HCT116 (cell line): ENCODE results near the gene PTCD3. TPM values are rescaled to one million over a fixed set of nuclear protein-coding genes. Genes with fewer than 3 reads are reported as not detected.

ENCODE experiments used
- ATAC-seq: fragments of 200-7000 bp; cut with Tn5 transposase; 2 replicates; pipeline ENCODE4 v1.9.1; 2020; ENCODE audit warnings: mild to moderate bottlenecking, moderate library complexity
- BruUV-seq: library from RNA; stranded (reverse); fragments of 400-500 nt; replicated peaks from 2 replicates; lab custom pipeline; 2021; lab: Mats Ljungman, UMichigan
- CTCF ChIA-PET: fragments of 300-600 bp; sonication (Branson Sonifier 250); formaldehyde crosslinking; loops from one replicate; lab custom pipeline; 2021; ENCODE audit warnings: antibody characterized with exemption; lab: Charles Lee
- POLR2A ChIA-PET: fragments of 300-600, 350-600 bp; sonication (Branson Sonifier 250); formaldehyde crosslinking; loops from one replicate; lab custom pipeline; 2021; ENCODE audit warnings: antibody characterized with exemption; lab: Charles Lee
- RAD21 ChIA-PET, 2 experiments: fragments of 300-600 bp; sonication (Branson Sonifier 250); formaldehyde crosslinking; loops; one replicate each; lab custom pipeline; 2023; ENCODE audit warnings: low total read pairs in 2 of 2; ENCODE audit not compliant: uncharacterized antibody in 2 of 2, unreplicated experiment in 2 of 2, low non-redundant PET in 1 of 2; lab: Charles Lee
- DNase-seq: peaks from one replicate; pipeline ENCODE4 v3.0.0-alpha.2; 2010; ENCODE audit warnings: low read depth, low spot score
- H2AFZ ChIP-seq: fragments of 200-600 bp; shearing (Covaris generic), sonication (generic); 2 replicates; pipeline ENCODE4 v1.6.1; 2017; ENCODE audit warnings: low read depth, mixed run types, mixed read lengths, antibody characterized with exemption, low read length; ENCODE audit not compliant: poor library complexity, severe bottlenecking
- H3K27ac ChIP-seq: 2 replicates; pipeline ENCODE4 v1.5.1; 2012; ENCODE audit warnings: low read depth, low read length
- H3K27me3 ChIP-seq: fragments of 200-600 bp; sonication (generic); 2 replicates; pipeline ENCODE4 v1.6.1; 2016; ENCODE audit warnings: mixed run types, low read length, mixed read lengths; ENCODE audit not compliant: insufficient read depth
- H3K36me3 ChIP-seq, 2 experiments: fragments of 200-500 bp in 1 of 2; fragments of 200-600 bp in 1 of 2; sonication (Bioruptor generic) in 1 of 2; sonication (generic) in 1 of 2; 2 replicates each; pipeline versions ENCODE4 v1.5.1 to v1.6.1; 2014 to 2016; ENCODE audit warnings: low read length in 2 of 2, inconsistent platforms in 1 of 2, mixed read lengths in 1 of 2, mixed run types in 1 of 2; ENCODE audit not compliant: insufficient read depth in 2 of 2, control insufficient read depth in 1 of 2
- H3K4me1 ChIP-seq, 2 experiments: fragments of 200-600 bp in 1 of 2; sonication (generic) in 1 of 2; 2 replicates each; pipeline versions ENCODE4 v1.5.1 to v1.6.1; 2012 to 2017; ENCODE audit warnings: low read length in 2 of 2, inconsistent platforms in 1 of 2, mild to moderate bottlenecking in 1 of 2, mixed read lengths in 1 of 2, mixed run types in 1 of 2, moderate library complexity in 1 of 2; ENCODE audit not compliant: insufficient read depth in 2 of 2, control insufficient read depth in 1 of 2
- H3K4me2 ChIP-seq: fragments of 200-600 bp; sonication (generic); 2 replicates; pipeline ENCODE4 v1.6.1; 2017; ENCODE audit warnings: mixed run types, low read length, mixed read lengths
- H3K4me3 ChIP-seq, 2 experiments: fragments of 200-600 bp in 1 of 2; sonication (generic) in 1 of 2; replicated peaks in 1 of 2; 2 replicates each; pipeline ENCODE4 v1.5.1; 2011 to 2016; ENCODE audit warnings: low read length in 2 of 2, control low read depth in 1 of 2, low read depth in 1 of 2, mild to moderate bottlenecking in 1 of 2, mixed read lengths in 1 of 2, mixed run types in 1 of 2
- H3K79me2 ChIP-seq: fragments of 200-600 bp; sonication (generic); 2 replicates; pipeline ENCODE4 v1.6.1; 2017; ENCODE audit warnings: mild to moderate bottlenecking, mixed run types, low read length, moderate library complexity, mixed read lengths; ENCODE audit not compliant: insufficient read depth
- H3K9ac ChIP-seq: fragments of 200-600 bp; sonication (generic); 2 replicates; pipeline ENCODE4 v1.6.1; 2016; ENCODE audit warnings: low read length, mixed read lengths
- H3K9me2 ChIP-seq: fragments of 200-600 bp; sonication (generic), shearing (Covaris generic); 2 replicates; pipeline ENCODE4 v1.6.1; 2017; ENCODE audit warnings: mixed run types, mild to moderate bottlenecking, moderate library complexity; ENCODE audit not compliant: insufficient read depth
- H3K9me3 ChIP-seq, 2 experiments: fragments of 200-500 bp in 1 of 2; fragments of 200-600 bp in 1 of 2; sonication (Bioruptor generic) in 1 of 2; sonication (generic) in 1 of 2; 2 replicates each; pipeline ENCODE4 v1.6.1; 2014 to 2017; ENCODE audit warnings: low read length in 2 of 2, mixed read lengths in 2 of 2, inconsistent platforms in 1 of 2, low read depth in 1 of 2, mild to moderate bottlenecking in 1 of 2, mixed run types in 1 of 2, moderate library complexity in 1 of 2; ENCODE audit not compliant: control insufficient read depth in 1 of 2, insufficient read depth in 1 of 2
- H4K20me1 ChIP-seq: fragments of 200-600 bp; sonication (generic), shearing (Covaris generic); 2 replicates; pipeline ENCODE4 v1.6.1; 2017; ENCODE audit warnings: mixed run types, mild to moderate bottlenecking, moderate library complexity; ENCODE audit not compliant: insufficient read depth
- ELF1 ChIP-seq: IDR thresholded peaks from 2 replicates; pipeline ENCODE4 v1.6.1; 2012; ENCODE audit warnings: low read depth, borderline replicate concordance
- JUND ChIP-seq: IDR thresholded peaks from 2 replicates; pipeline ENCODE4 v1.6.1; 2012
- RAD21 ChIP-seq: IDR thresholded peaks from 2 replicates; pipeline ENCODE4 v1.6.1; 2012; ENCODE audit warnings: low read depth, mild to moderate bottlenecking
- TCF7L2 ChIP-seq: IDR thresholded peaks from 2 replicates; pipeline ENCODE4 v1.7.0; 2011; ENCODE audit warnings: borderline replicate concordance, inconsistent platforms; ENCODE audit not compliant: insufficient read depth, insufficient read length; ENCODE audit errors: extremely low read depth
- ZNF274 ChIP-seq: fragments of 200-500 bp; sonication (Bioruptor generic); IDR thresholded peaks from 2 replicates; pipeline ENCODE4 v1.6.1; 2014; ENCODE audit warnings: mild to moderate bottlenecking, low read depth, low read length, inconsistent platforms
- intact Hi-C: fragments of 100-400 bp; cut with micrococcal nuclease; formaldehyde crosslinking; loops from 2 replicates; pipeline ENCODE4 v1.10.0; 2022
- total RNA-seq: library from RNA; stranded (reverse); gene quantifications from one replicate; pipeline ENCODE4 v1.2.1, GENCODE V29; 2021; ENCODE audit not compliant: unreplicated experiment
- TF ChIP-seq, protein P1 (sequence below), 3 experiments: fragments of 200-600 bp in 1 of 3; sonication (generic) in 1 of 3; IDR thresholded peaks in 2 of 3; conservative IDR thresholded peaks in 1 of 3; 2 replicates each; pipeline ENCODE4 v1.5.1; 2012 to 2017; ENCODE audit warnings: low read depth in 2 of 3, low read length in 2 of 3, antibody characterized with exemption in 1 of 3, borderline replicate concordance in 1 of 3, control low read depth in 1 of 3, mild to moderate bottlenecking in 1 of 3, mixed read lengths in 1 of 3, mixed run types in 1 of 3, moderate library complexity in 1 of 3; ENCODE audit not compliant: insufficient read depth in 1 of 3

PTCD3 gene
- total RNA-seq, 1 experiment from 2014 or later, result 154 TPM

DNA sequence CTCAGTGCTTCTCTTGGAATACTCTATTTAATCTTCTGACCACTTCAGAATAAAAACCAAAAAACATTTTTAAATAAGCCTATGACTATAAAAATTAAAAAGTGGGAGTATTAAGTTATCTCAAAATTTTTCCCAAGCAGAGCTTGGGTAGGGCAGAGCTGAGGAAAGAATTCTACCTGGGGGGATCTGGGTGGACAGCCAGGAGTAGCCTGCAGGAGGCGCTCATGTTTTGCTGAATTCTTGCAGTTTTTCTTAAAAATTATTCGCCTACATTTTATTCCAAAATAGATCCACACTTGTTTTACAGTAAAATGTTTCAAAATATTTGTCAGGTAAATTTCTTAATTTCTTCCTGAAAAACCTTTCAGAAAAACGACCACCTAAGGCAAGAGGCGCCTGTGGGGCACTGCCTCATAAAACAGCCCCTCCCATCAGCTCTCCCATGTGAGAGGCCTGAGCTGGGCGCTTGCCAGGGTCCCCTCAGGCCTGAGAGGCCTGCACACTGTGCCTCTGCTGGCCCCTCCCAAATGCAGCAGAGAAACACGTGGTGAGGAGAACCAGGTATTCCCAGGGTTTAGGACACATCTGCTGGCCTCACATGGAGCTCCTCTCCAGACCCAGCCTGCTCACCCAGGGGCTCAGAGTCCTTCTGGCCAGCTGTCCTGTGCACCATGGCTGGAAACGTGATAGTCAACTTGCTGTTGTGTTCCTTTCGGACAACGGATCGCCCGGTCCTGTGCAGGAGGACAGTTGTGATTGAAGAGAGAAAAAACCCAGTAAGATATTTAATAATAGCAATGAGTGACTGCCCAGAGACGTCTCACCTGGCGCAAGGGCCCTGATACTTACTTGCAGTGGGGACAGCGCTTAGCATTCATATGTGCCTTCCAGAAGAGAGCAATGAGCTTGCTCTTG is 17.8 kb upstream of the PTCD3 start:
- no peak overlapping the region for H3K27ac ChIP-seq
- ChIA-PET CTCF (interaction anchor here (0.5 to 1.9 kb wide), 2 partner anchors 261 to 278 kb away, joined by 3 to 6 read pairs; no protein-coding TSS in a partner anchor), POLR2A (interaction anchor here (1.2 kb wide), 1 partner anchor 11 kb away, joined by 3 read pairs; no protein-coding TSS in a partner anchor), RAD21 (no interaction called here)
- no peak overlapping the region for H3K9ac ChIP-seq
- H3K9me3 ChIP-seq, result no peaks in the 10 kb centered on the region
- no peaks in the 10 kb centered on the region for H3K27me3 ChIP-seq
- TF ChIP-seq TCF7L2, result no peak
- no peak for TF ChIP-seq ZNF274
- TF ChIP-seq RAD21, result peak; percentile 32
- TF ChIP-seq, protein P1, sequence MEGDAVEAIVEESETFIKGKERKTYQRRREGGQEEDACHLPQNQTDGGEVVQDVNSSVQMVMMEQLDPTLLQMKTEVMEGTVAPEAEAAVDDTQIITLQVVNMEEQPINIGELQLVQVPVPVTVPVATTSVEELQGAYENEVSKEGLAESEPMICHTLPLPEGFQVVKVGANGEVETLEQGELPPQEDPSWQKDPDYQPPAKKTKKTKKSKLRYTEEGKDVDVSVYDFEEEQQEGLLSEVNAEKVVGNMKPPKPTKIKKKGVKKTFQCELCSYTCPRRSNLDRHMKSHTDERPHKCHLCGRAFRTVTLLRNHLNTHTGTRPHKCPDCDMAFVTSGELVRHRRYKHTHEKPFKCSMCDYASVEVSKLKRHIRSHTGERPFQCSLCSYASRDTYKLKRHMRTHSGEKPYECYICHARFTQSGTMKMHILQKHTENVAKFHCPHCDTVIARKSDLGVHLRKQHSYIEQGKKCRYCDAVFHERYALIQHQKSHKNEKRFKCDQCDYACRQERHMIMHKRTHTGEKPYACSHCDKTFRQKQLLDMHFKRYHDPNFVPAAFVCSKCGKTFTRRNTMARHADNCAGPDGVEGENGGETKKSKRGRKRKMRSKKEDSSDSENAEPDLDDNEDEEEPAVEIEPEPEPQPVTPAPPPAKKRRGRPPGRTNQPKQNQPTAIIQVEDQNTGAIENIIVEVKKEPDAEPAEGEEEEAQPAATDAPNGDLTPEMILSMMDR (IDR thresholded peaks at IDR 0.05 in 2 of 3, conservative IDR thresholded peaks at IDR 0.05 in 1 of 3; ENCODE audit: borderline replicate concordance in 1 of 3, insufficient read depth in 1 of 3, low read depth in 2 of 3, low read length in 2 of 3), result peak in 2 of 3 experiments; percentile 63 to 67; a peak in 4 of 6 replicates
- TF ChIP-seq JUND, result no peak
- TF ChIP-seq ELF1, result no peak
- no peak for DNase-seq
- no peaks in the 10 kb centered on the region for H4K20me1 ChIP-seq
- no peaks in the 10 kb centered on the region for H3K9me2 ChIP-seq
- ATAC-seq, result peak; percentile 60
- H3K36me3 ChIP-seq, result peaks cover 40 to 46% of the 10 kb centered on the region in 2 experiments
- no TSS peak for BruUV-seq
- peaks cover 20% of the 10 kb centered on the region for H3K79me2 ChIP-seq
- H3K4me2 ChIP-seq, result no peak overlapping the region
- no peak overlapping the region for H2AFZ ChIP-seq
- H3K4me1 ChIP-seq, result no peaks in the 10 kb centered on the region
- intact Hi-C loops, result loop anchor here (10.0 kb wide), 1 partner anchor 363 kb away; no protein-coding TSS in a partner anchor
- H3K4me3 ChIP-seq, result no peak overlapping the region
